ENCODE results near the gene NKX1-1.

DNA sequence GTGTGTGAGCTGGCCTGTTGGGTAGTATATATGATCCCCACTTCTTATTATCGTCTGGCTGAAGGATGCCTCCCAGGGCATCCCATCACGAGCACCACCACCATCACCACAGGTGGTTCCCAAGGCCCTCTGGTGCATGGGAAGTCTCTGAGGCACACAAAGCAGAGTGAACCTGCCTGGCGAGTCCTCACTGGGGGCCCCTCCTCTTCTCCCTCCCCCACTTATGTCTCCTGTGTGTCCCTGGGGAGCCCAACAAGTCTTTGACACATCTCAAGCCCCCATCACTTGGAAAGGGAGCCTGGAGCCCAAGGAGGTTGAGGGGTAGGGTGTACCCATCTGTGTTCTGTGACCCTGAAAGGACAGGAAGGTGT, 45.5 kb upstream of the NKX1-1 start:
- TF ChIP-seq CTCF (IDR thresholded peaks at IDR 0.05), result no peak
- TF ChIP-seq POLR2AphosphoS5 (IDR thresholded peaks at IDR 0.05), result no peak
